ENCODE data around the gene PIGW. TPM values are rescaled to one million over a fixed set of nuclear protein-coding genes. Genes with fewer than 3 reads are reported as not detected.
A peak's percentile ranks its signal among the peaks of the same experiment; 100 is the strongest.

The PIGW gene
- total and polyA plus RNA-seq, 2 of the 8 experiments (the other 6 are each of a cell fraction or from before 2014, with no cell fraction given) = 12.1 to 28.9 TPM

DNA sequence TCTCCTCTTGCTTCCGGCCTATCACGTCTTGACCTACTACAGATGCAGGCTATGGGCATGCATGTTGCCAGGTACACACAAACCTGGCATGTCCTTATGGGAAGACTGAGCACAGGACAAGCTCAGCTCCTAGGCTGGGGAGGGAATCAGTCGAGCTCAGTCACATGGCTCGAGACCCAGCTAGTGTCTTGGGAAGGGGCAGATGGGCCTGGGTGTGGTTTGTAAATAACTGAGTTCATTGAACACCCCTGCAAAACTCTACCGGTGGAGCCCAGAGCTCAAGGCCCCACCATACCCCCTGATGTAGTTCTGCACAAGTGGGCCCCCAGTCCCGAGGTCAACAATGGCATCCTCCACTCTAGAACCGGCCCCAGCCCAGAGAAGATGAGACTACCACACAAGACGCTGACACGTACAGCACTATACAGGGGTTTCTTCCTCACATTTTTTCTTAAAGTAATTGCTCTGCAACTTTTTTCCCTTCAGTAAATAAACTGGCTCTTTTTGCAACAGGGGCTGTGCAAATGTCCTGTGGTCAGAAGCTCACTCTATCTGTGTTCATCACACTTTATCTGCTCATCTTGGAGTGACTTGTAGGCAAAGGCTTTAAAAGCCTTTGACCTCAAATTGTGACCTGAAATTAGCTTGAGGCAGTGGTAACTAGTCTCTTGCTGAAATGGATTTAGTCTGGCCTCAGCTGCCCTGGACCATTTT lies 25.4 kb upstream of the PIGW start:
- H4K5ac ChIP-seq (ENCODE audit: insufficient read length, low read depth, low read length) = no peak overlapping the region
- H3K27ac ChIP-seq (ENCODE audit: low read depth, low read length) = no peak overlapping the region
- no peaks in the 10 kb centered on the region for H3K23me2 ChIP-seq (ENCODE audit: low read depth, low read length)
- H3K4ac ChIP-seq (replicated peaks; ENCODE audit: insufficient read length, low read depth, low read length) = no peak overlapping the region
- H3K56ac ChIP-seq (replicated peaks; ENCODE audit: insufficient read length, low read depth, low read length) = no peak overlapping the region
- WGBS, 2 experiments (ENCODE audit: extremely low coverage in 1 of 2, insufficient coverage in 1 of 2, insufficient read length in 1 of 2, insufficient replicate concordance in 2 of 2, low coverage in 1 of 2, low lambda C conversion rate in 2 of 2, missing lambda C conversion rate in 1 of 2) = 92% methylated on average over 9 of the region's 9 CpGs; no CpG with 5 or more reads in 1 of the 2 experiments
- no peak overlapping the region for H3K18ac ChIP-seq (ENCODE audit: extremely low read depth, low read length)
- H2AFZ ChIP-seq (ENCODE audit: low read length) = no peak overlapping the region
- no peaks in the 10 kb centered on the region for H3K79me2 ChIP-seq (ENCODE audit: control insufficient read depth in 1 of 2, insufficient read depth in 2 of 2, low read length in 2 of 2)
- H2BK120ac ChIP-seq (replicated peaks; ENCODE audit: low read depth, low read length) = no peak overlapping the region
- H3K4me3 ChIP-seq (ENCODE audit: extremely low read depth in 1 of 4, insufficient read depth in 2 of 4, low read depth in 3 of 4, low read length in 4 of 4) = no peak overlapping the region
- no peak overlapping the region for H2BK5ac ChIP-seq (ENCODE audit: low read depth, low read length)
- H4K20me1 ChIP-seq (replicated peaks in 1 of 2; ENCODE audit: control insufficient read depth in 1 of 2, insufficient read depth in 2 of 2, low read length in 2 of 2) = peaks cover 4 to 6% of the 10 kb centered on the region in 2 experiments
- H3K23ac ChIP-seq (ENCODE audit: insufficient read length) = no peak overlapping the region
- H2BK20ac ChIP-seq (ENCODE audit: low read length) = no peak overlapping the region
- no peaks in the 10 kb centered on the region for H3K27me3 ChIP-seq (replicated peaks in 1 of 4; ENCODE audit: control insufficient read depth in 3 of 4, extremely low read depth in 1 of 4, insufficient read depth in 3 of 4, low read length in 3 of 4)
- H3K4me1 ChIP-seq (replicated peaks in 1 of 4; ENCODE audit: control insufficient read depth in 3 of 4, insufficient read depth in 4 of 4, low read length in 3 of 4) = no peaks in the 10 kb centered on the region
- ChIA-PET POLR2A (ENCODE audit: partially characterized antibody) (interaction anchor here (1.7 to 13.9 kb wide), 5 partner anchors 7 to 26 kb away, joined by 5 to 205 read pairs (median 53); partner anchors contain the start of genes MYO19, PIGW and ZNHIT3), CTCF (ENCODE audit: partially characterized antibody) (interaction anchor here (1.0 kb wide), 1 partner anchor 49 kb away, joined by 3 read pairs; no protein-coding TSS in a partner anchor)
- H3K36me3 ChIP-seq (ENCODE audit: control insufficient read depth in 2 of 4, insufficient read depth in 4 of 4, low read length in 3 of 4) = peaks cover 40 to 88% (median 79%) of the 10 kb centered on the region in 4 experiments
- H2AK5ac ChIP-seq (ENCODE audit: low read depth, low read length) = no peak overlapping the region
- no peaks in the 10 kb centered on the region for H3K9me3 ChIP-seq (ENCODE audit: insufficient read depth in 2 of 2, low read depth in 1 of 2, low read length in 1 of 2)
- no peak overlapping the region for H4K91ac ChIP-seq (replicated peaks; ENCODE audit: insufficient read length, low read length)
- H2BK12ac ChIP-seq (ENCODE audit: low read depth, low read length) = no peak overlapping the region
- no peak overlapping the region for H3K4me2 ChIP-seq (ENCODE audit: insufficient read depth in 1 of 2, low read depth in 2 of 2, low read length in 2 of 2)
- H4K8ac ChIP-seq (ENCODE audit: extremely low read depth, insufficient read depth, low read length) = no peak overlapping the region
- no peak overlapping the region for H3K14ac ChIP-seq (ENCODE audit: insufficient read length)
- FAIRE-seq (no peak), DNase-seq (ENCODE audit: low read depth in 1 of 2, low spot score in 2 of 2) (no peak)
- H3K9ac ChIP-seq (replicated peaks in 1 of 4; ENCODE audit: extremely low read depth in 1 of 4, low read depth in 3 of 4, low read length in 3 of 4) = no peak overlapping the region
- H3K79me1 ChIP-seq (ENCODE audit: low read depth, low read length) = no peaks in the 10 kb centered on the region
- TF ChIP-seq KDM4A (IDR thresholded peaks at IDR 0.05; ENCODE audit: low read depth, low read length, severe bottlenecking) = no peak
- TF ChIP-seq POLR2AphosphoS5 (IDR thresholded peaks at IDR 0.05; ENCODE audit: low read depth, low read length) = 0 out of 2 replicates have a peak, but pooled peaks have one; percentile 29
- 0 out of 2 replicates have a peak, but pooled peaks have one; percentile 24 for TF ChIP-seq KDM1A (IDR thresholded peaks at IDR 0.05; ENCODE audit: borderline replicate concordance, low read length)
- H2BK15ac ChIP-seq (ENCODE audit: low read length) = no peak overlapping the region

All from H1 (cell line).